ENCODE results near the gene IL1RAP.

The IL1RAP gene

DNA sequence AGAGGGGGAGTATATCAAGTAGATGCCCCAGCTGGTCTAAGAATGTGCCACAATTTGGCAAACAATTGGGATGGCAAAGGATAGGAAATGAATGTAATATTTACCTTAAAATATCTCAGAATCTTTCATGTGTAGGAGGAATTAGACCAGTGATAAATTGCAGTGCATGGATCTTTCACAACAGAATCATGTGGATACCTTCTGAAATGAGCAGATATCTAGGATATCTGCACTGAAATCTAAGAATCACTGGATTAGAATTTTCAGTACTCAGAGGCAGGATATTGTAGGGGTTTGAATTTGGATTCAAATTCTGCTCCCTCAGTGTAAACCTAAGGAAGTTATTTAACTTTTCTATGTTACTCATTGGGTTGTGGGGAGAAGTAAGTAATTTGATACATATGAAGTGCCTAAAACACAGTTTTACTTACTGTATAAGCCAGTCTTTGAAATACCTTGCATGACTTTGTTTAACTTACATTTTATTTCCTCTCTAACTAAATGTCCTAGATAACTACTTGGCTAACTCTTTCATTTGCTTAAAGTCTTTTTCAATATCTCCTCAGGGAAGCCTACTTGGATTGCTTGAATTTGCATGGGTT, 8.8 kb downstream of the IL1RAP start:
- TF ChIP-seq, protein P1, sequence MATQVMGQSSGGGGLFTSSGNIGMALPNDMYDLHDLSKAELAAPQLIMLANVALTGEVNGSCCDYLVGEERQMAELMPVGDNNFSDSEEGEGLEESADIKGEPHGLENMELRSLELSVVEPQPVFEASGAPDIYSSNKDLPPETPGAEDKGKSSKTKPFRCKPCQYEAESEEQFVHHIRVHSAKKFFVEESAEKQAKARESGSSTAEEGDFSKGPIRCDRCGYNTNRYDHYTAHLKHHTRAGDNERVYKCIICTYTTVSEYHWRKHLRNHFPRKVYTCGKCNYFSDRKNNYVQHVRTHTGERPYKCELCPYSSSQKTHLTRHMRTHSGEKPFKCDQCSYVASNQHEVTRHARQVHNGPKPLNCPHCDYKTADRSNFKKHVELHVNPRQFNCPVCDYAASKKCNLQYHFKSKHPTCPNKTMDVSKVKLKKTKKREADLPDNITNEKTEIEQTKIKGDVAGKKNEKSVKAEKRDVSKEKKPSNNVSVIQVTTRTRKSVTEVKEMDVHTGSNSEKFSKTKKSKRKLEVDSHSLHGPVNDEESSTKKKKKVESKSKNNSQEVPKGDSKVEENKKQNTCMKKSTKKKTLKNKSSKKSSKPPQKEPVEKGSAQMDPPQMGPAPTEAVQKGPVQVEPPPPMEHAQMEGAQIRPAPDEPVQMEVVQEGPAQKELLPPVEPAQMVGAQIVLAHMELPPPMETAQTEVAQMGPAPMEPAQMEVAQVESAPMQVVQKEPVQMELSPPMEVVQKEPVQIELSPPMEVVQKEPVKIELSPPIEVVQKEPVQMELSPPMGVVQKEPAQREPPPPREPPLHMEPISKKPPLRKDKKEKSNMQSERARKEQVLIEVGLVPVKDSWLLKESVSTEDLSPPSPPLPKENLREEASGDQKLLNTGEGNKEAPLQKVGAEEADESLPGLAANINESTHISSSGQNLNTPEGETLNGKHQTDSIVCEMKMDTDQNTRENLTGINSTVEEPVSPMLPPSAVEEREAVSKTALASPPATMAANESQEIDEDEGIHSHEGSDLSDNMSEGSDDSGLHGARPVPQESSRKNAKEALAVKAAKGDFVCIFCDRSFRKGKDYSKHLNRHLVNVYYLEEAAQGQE (IDR thresholded peaks at IDR 0.05; ENCODE audit: insufficient replicate concordance, low read depth) = no peak
- TF ChIP-seq SPI1 (IDR thresholded peaks at IDR 0.05; ENCODE audit: borderline replicate concordance, low read depth) (no peak), GABPA (IDR thresholded peaks at IDR 0.05; ENCODE audit: low read depth) (no peak), POLR2AphosphoS5 (IDR thresholded peaks at IDR 0.05; ENCODE audit: low read depth) (no peak)
- TF ChIP-seq, protein P2, sequence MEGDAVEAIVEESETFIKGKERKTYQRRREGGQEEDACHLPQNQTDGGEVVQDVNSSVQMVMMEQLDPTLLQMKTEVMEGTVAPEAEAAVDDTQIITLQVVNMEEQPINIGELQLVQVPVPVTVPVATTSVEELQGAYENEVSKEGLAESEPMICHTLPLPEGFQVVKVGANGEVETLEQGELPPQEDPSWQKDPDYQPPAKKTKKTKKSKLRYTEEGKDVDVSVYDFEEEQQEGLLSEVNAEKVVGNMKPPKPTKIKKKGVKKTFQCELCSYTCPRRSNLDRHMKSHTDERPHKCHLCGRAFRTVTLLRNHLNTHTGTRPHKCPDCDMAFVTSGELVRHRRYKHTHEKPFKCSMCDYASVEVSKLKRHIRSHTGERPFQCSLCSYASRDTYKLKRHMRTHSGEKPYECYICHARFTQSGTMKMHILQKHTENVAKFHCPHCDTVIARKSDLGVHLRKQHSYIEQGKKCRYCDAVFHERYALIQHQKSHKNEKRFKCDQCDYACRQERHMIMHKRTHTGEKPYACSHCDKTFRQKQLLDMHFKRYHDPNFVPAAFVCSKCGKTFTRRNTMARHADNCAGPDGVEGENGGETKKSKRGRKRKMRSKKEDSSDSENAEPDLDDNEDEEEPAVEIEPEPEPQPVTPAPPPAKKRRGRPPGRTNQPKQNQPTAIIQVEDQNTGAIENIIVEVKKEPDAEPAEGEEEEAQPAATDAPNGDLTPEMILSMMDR (IDR thresholded peaks at IDR 0.05; ENCODE audit: insufficient read depth, low read length) = no peak
- H3K27ac ChIP-seq (replicated peaks) = no peak overlapping the region
- no peaks in the 10 kb centered on the region for H3K27me3 ChIP-seq (ENCODE audit: insufficient read depth, poor library complexity, severe bottlenecking)
- DNase-seq (ENCODE audit: low read depth in 1 of 2, low spot score in 1 of 2) = no peak
- H3K4me3 ChIP-seq (replicated peaks; ENCODE audit: insufficient read depth, low read length) = no peak overlapping the region

DNA sequence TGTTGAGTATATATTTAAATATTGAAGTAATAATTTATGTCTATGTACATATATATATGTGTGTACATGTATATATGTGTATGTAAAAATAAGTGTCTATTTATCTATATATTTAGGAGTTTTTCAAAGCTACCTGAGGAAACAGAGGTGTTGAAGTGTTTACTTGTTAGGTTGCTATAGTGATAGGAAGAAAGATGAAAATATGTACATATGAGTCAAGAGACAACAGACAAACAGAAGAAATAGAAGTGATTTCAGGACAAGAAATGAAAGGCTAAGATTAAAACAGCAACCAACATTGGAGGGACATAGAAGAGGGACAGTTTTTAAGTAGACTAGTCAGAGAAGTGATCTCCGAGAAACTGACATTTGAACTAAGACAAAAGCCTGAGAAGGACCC, 11.1 kb downstream of the IL1RAP start:
- no peaks in the 10 kb centered on the region for H3K27me3 ChIP-seq (ENCODE audit: insufficient read depth, poor library complexity, severe bottlenecking)
- TF ChIP-seq POLR2AphosphoS5 (IDR thresholded peaks at IDR 0.05; ENCODE audit: low read depth) (no peak), SPI1 (IDR thresholded peaks at IDR 0.05; ENCODE audit: borderline replicate concordance, low read depth) (no peak), GABPA (IDR thresholded peaks at IDR 0.05; ENCODE audit: low read depth) (no peak)
- TF ChIP-seq, protein P1 (IDR thresholded peaks at IDR 0.05; ENCODE audit: insufficient replicate concordance, low read depth) = no peak
- TF ChIP-seq, protein P2 (IDR thresholded peaks at IDR 0.05; ENCODE audit: insufficient read depth, low read length) = no peak
- no peak overlapping the region for H3K4me3 ChIP-seq (replicated peaks; ENCODE audit: insufficient read depth, low read length)
- DNase-seq (ENCODE audit: low read depth in 1 of 2, low spot score in 1 of 2) = no peak
- H3K27ac ChIP-seq (replicated peaks) = no peak overlapping the region

DNA sequence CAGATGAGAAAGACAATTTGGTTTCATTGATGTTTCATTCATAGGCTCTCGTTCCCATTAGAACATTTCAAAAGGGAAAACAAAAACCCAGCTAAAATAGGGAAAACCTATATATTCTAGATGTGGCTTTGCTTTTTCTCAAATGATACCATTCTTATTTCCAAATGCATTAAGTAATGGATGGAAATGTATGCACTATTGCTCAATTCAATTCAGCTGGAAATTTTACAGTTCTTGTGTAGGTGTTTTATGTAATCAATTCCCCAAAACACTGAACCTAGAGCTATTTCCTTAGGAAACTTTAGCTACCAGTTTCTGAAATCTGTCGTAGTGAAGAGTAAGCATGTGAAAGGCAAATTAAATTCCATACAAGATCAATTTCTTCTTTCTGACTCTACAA, 11.7 kb downstream of the IL1RAP start:
- no peak overlapping the region for H3K27ac ChIP-seq (replicated peaks)
- DNase-seq (ENCODE audit: low read depth in 1 of 2, low spot score in 1 of 2) = no peak
- TF ChIP-seq, protein P1 (IDR thresholded peaks at IDR 0.05; ENCODE audit: insufficient replicate concordance, low read depth) = no peak
- TF ChIP-seq GABPA (IDR thresholded peaks at IDR 0.05; ENCODE audit: low read depth) (no peak), SPI1 (IDR thresholded peaks at IDR 0.05; ENCODE audit: borderline replicate concordance, low read depth) (no peak), POLR2AphosphoS5 (IDR thresholded peaks at IDR 0.05; ENCODE audit: low read depth) (no peak)
- TF ChIP-seq, protein P2 (IDR thresholded peaks at IDR 0.05; ENCODE audit: insufficient read depth, low read length) = no peak
- no peaks in the 10 kb centered on the region for H3K27me3 ChIP-seq (ENCODE audit: insufficient read depth, poor library complexity, severe bottlenecking)
- no peak overlapping the region for H3K4me3 ChIP-seq (replicated peaks; ENCODE audit: insufficient read depth, low read length)
